ENCODE results near the gene GRK5.

- no peak for TF ChIP-seq CTCF (conservative IDR thresholded peaks at IDR 0.05; ENCODE audit: low read length)
- TF ChIP-seq EZH2phosphoT487 (IDR thresholded peaks at IDR 0.05; ENCODE audit: borderline replicate concordance), result no peak
These were observed 254.0 kb downstream of the GRK5 start for GRCh38 chr10:119461380-119461779.

Measured in Loucy (cell line).